Measurements from ENCODE around the gene SIRPD.

The SIRPD gene

GRCh38 chr20:1489764-1490436, 67.6 kb downstream of the SIRPD start:
- no peak for TF ChIP-seq CTCF (IDR thresholded peaks at IDR 0.05; ENCODE audit: borderline replicate concordance, insufficient read depth, low read depth, low read length)
- H3K4me3 ChIP-seq (ENCODE audit: low read depth, low read length), result no peak overlapping the region

GRCh38 chr20:1489325-1489724, 68.2 kb downstream of the SIRPD start:
- no peak overlapping the region for H3K4me3 ChIP-seq (ENCODE audit: low read depth, low read length)

GRCh38 chr20:1486566-1486965, 70.9 kb downstream of the SIRPD start:
- no peak overlapping the region for H3K4me3 ChIP-seq (ENCODE audit: low read depth, low read length)
- TF ChIP-seq CTCF (IDR thresholded peaks at IDR 0.05; ENCODE audit: borderline replicate concordance, insufficient read depth, low read depth, low read length), result no peak

More at GRCh38 chr20:1489325-1489724, 68.2 kb downstream of the SIRPD start:
- no peak for TF ChIP-seq CTCF (IDR thresholded peaks at IDR 0.05; ENCODE audit: borderline replicate concordance, insufficient read depth, low read depth, low read length)

GRCh38 chr20:1484438-1485116, 72.9 kb downstream of the SIRPD start:
- H3K4me3 ChIP-seq (ENCODE audit: low read depth, low read length), result no peak overlapping the region
- no peak for TF ChIP-seq CTCF (IDR thresholded peaks at IDR 0.05; ENCODE audit: borderline replicate concordance, insufficient read depth, low read depth, low read length)

All from GM12875 (cell line).